ENCODE results near the gene AMELX.

The AMELX gene

DNA sequence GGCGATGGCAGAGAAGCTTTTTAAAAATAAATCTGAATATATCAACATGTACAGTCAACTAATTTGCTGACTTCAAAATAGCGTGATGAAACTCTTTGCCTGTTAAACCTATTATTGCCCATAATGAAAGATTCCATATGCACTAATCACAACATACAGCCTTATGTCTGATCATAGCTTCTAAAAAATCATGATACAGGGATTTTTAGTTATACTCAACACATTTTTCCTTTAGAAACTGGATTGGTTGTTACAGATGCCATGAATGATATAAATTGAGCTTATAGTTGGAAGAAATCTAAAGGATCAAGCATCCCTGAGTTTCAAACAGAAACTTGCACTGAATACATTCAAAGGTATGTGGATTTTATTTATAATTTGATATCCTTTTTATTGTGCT, at the start of gene AMELX:
Gene AMELX, plus strand, starts transcription at position 301 of the 400 bp plus-strand sequence. CDS start 1,376 bp downstream, outside the sequence.
- no peak for DNase-seq

DNA sequence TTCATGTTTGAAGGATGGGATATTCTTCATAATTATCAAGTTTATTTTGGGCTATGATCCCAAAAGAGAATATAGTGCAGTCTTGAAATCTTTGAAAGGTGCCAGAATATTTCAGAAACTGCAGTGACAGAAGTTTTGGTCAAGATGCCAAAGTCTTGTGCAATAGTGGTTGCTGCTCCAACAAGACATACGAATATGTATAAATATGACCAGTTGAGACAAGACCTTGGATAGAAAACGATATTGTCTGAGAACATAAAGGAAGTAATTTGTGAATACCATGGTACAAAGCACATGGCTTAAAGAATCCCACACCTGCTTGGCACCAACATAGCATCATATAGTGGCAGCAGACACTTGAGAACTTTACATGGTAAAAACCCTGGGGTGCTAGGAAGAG, 48.6 kb upstream of the AMELX start:
- DNase-seq, result no peak

DNA sequence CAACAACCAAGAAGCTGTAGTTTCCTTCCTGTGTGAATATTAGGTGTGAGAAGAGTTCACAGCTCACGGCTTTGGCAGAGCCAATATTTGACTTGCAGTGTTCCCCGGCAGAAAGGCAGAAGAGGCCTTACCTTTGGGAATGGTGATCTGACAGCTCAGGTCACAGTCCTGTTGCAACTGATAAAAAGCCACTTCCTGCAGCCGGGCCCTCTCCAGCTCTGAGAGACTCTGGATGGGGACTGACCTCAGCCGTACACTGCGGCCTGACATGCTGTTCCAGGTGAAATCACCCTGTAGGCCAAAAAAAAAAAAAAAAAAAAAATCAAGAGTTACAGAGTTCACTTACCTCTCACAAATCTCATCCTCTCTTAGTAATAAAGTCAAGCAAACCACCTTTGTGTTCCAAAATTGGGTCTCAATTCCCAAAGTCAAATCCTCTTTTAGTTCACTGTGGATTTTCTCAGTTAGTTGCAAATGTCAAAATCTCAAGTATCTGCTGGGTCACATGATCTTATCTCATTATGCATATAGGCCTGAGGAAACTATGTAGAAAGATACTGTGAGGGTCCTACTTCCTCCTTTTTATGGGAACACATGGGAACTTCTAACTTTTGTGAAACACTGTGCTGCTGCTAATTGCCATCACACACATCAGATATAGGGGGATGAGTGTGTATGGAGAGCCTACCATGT, 38.6 kb upstream of the AMELX start:
- no peak for DNase-seq

GRCh38 chrX:11257290-11257689, 35.9 kb upstream of the AMELX start:
- DNase-seq, result no peak

DNA sequence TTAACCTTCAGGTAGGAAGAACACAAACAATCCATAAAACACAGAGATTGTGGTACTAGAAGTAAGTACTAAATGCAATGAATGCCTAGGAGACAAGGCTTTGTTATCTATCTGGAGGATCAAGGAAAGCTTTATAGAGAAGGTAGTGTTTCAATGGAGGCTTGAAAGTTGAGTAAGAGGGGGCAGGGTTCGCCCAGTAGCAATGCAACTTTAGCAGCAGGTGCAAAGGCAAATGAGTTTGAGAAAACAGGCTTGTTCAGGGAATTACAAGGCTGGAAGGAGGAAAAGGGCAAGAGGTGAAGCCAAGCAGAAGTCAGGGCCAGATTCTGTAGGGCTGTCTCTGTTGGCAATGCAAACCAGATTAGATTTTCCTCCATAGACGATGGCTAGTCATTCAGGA, 35.5 kb upstream of the AMELX start:
- no peak for DNase-seq

DNA sequence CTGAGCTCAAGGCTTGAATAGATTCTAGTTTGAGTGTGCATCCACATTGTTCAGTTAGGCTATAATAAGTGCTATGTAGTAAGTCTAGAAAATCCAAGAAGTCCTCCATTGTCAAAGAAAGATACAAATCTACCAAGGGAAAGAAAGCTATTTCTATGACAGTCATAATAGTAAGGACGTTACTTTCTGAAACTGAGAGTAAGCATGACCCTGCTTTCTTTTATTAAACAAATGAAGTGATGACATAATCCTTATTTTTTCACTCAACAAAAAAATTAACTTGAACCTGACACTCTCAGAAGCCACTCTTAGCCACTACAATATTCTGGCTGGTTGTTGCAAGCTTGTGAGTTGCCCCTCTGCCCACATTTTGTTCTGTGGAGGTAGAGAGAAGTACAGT, 33.8 kb upstream of the AMELX start:
- DNase-seq, result no peak

DNA sequence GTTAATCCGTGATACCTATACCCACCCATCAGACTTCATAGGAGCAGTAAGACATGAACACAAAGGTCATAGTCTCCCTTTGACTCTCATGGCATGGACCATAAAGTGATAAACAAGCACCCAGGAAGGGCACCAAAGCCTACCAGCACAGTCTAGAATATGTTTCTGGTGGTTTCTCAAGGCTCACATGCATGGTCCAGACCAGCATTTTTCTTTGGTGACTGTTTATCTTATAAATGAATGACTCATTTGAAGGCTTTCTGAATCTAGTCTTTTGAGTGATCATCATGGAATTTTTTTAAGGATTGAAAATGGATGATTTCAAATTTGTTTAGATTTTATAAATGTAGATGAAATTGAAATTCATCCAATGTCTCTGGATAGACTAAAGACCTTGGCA, 32.0 kb upstream of the AMELX start:
- no peak for DNase-seq

GRCh38 chrX:11264925-11265324, 28.3 kb upstream of the AMELX start:
- no peak for DNase-seq

DNA sequence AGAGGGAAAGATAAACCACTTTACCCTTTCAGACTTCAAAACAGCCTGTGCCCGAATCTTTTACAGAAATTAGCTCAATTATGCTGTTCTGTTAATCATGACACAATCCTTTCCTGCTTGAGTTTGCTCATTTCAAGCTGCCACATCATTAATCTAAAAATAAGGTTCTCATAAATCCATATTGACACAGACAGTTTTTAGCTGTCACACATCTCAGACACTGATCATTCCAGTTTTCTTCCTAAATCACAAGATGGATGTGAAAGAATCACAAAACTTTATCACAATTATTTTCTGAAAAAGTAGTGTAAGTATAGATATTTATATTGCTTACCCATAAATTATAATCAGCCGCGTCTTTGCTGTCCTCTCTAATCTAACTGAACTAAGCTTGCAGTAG, 27.9 kb upstream of the AMELX start:
- DNase-seq, result no peak

DNA sequence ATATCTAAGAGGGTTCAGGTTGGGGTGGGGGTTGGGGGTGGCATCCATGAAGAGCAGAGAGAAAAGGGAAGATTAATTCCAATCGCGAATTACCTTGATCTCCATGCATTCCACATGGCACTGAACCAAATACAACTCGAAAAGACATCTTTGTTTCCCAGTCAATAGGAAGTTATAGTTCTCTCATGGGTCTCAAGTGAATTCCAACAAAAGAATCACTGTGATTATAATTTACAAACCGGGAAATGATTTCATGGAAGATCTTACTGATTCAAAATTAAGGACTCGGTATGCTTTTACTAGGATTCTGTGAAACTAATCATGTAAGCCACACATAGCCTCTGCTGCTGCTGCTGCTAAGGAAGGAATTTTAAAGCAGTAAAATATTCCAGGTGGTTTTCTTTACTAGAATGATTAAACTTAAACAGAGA, 26.6 kb upstream of the AMELX start:
- DNase-seq, result no peak

DNA sequence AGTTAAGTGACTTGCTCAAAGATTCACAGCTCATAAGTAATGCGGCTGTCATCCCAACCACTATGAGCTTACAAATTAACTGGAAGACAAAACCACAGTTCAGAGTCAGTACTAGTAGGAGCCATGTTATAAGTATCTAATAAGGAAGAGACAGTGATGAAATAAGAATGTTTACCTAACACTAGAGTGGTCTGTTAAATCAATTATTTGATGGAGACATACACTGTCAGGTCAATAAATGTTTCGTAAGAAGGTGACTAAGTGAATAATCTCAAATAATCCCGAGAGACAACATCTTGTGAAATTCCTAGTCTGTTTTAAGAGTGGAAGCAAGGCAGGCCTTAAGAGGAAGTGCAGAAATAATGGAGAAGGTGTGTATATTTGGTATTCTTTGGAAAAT, 25.8 kb upstream of the AMELX start:
- DNase-seq, result no peak

DNA sequence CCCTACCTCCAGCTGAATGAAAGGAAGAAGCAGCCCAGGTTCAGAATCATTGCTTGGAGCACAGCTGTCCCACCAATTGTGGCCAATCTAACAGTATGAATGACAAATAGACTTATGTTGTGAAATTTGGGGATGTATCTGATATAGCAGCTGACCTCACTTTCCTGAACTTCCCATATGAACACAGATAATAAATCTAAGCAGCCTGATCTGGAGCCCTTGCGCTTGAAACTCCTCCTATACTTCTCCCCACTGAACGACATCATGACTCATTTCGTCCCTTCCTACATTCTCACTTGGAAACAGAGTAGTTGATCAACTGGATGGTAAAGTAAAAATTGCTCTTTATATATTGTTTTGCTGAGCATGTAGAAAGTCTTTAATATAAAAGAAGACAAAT, 24.2 kb upstream of the AMELX start:
- no peak for DNase-seq

- DNase-seq, result no peak
These were observed 23.2 kb upstream of the AMELX start for GRCh38 chrX:11269996-11270395.

DNA sequence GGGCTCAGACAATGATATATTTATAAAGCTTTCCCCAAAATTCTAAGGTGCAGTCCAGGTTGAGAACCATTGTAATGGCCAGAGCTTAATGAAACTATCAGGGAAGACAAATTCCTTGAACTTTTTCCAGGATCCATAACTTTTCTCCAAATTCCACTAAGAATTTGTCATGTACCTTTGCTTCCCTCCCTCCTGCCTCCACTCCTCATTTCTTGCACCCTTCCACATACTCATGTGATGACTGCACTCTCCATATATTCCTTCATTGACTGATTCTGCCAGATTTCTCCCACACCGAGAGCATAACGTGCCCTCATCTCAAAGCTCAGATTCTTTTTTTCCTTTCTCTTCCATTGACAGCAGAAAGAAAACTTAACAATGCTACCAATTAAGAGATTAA, 20.9 kb upstream of the AMELX start:
- DNase-seq, result no peak

- no peak for DNase-seq
These were observed 20.4 kb upstream of the AMELX start for GRCh38 chrX:11272863-11273262.

DNA sequence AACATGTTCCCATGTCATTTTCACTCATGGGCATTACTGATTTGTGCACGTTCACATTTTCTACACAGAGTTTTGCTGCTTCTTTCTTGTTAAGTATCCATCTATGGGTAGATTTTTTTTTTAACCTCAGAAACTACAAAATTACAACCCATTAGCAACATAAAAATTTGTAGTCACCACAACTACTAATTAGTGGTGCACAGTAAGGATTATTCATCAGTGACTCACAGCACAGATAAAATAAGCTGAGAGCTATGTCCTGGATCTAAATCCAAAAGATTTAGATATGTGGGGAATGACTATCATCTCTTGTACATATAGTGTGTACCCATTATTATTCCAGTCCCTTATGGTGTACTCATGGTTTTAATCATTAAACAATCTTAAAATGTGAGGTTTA, 19.7 kb upstream of the AMELX start:
- DNase-seq, result no peak

- no peak for DNase-seq
These were observed 11.2 kb upstream of the AMELX start for GRCh38 chrX:11282043-11282442.

GRCh38 chrX:11285651-11286050, 7.6 kb upstream of the AMELX start:
- DNase-seq, result no peak

GRCh38 chrX:11287505-11287904, 5.7 kb upstream of the AMELX start:
- no peak for DNase-seq

DNA sequence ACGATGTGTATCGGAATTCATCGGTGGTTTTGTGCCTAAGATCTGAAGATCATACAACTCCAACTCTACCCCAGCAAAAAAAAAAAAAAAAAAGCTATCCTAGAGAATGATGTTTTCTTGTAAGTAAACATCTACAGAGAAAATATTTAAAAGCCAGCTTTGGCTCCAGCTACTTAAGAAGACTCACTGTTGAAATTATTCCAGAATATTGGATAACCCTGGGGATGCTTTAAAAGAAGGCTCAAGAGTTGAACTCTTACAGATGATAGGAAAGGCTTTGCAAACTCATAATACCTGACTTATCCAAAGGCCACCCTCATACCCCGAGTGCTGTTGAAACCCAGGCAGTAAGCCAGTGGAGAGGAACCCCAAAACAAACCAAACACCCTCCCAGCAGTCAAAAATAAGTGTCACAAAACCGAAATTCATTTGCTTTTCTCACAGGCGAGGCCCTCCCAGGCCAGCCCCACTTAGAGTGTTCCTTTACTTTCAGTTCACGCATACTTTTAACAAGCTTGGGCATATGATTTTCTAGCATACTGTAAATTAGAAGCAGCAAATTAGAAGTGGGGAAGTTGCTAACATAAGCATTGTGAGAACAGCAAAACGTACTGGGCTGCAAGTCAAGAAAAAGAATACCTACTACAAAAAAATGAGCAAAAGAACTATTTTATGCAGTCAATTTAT, 2.7 kb upstream of the AMELX start:
- no peak for DNase-seq

DNA sequence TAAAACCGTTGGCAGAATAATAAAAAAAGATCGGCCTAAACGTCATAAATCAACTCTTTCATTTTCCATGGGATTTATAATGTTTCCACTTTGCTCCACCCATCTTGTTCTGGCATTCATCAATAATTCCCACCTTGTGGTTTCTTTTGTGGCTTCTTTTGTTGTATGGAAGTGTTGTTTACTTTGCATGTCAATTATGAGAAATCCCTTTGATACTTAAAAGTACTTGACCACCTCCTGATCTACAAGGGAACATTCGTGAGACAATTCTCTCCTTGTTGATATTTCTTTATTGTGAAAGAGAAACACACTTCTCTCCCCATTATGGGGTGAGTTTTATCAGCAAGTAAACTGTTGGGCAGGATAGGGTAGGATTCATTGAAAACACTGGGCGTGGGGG, 2.8 kb downstream of the AMELX start:
- no peak for DNase-seq

DNA sequence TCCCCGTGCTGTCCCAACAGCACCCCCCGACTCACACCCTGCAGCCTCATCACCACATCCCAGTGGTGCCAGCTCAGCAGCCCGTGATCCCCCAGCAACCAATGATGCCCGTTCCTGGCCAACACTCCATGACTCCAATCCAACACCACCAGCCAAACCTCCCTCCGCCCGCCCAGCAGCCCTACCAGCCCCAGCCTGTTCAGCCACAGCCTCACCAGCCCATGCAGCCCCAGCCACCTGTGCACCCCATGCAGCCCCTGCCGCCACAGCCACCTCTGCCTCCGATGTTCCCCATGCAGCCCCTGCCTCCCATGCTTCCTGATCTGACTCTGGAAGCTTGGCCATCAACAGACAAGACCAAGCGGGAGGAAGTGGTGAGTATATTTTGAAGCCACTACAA, 5.4 kb downstream of the AMELX start:
- no peak for DNase-seq

GRCh38 chrX:11304829-11305228, 11.6 kb downstream of the AMELX start:
- DNase-seq, result no peak

GRCh38 chrX:11305641-11306040, 12.4 kb downstream of the AMELX start:
- no peak for DNase-seq

- DNase-seq, result no peak
These were observed 16.0 kb downstream of the AMELX start for GRCh38 chrX:11309220-11309619.
